Gastrocnemius medialis (tissue), 4 donors: Measurements from ENCODE around the gene CHST2. TPM values are rescaled to one million over a fixed set of nuclear protein-coding genes. Genes with fewer than 3 reads are reported as not detected.

Source experiments
- ATAC-seq, 2 donors: fragments of 150-250 bp; one replicate each; pipeline ENCODE4 v1.9.1; 2016
- DNase-seq, 2 donors: peaks; one replicate each; pipeline ENCODE4 v3.0.0-alpha.2; 2019
- H3K27ac ChIP-seq, 4 donors: fragments of 200-600 bp; sonication (generic); 1 replicate in 1 of 4; 2 replicates in 3 of 4; pipeline ENCODE4 v1.5.1; 2016 to 2018; ENCODE audit warnings: mild to moderate bottlenecking in 2 of 4, moderate library complexity in 1 of 4
- H3K27me3 ChIP-seq, 3 donors: fragments of 200-600 bp; sonication (generic) in 2 of 3; 1 replicate in 1 of 3; 2 replicates in 2 of 3; pipeline versions ENCODE4 v1.5.1 to v1.6.0; 2016 to 2019; ENCODE audit warnings: mild to moderate bottlenecking in 1 of 3, moderate library complexity in 1 of 3
- H3K36me3 ChIP-seq, 2 donors: fragments of 200-600 bp; sonication (generic) in 1 of 2; one replicate each; pipeline ENCODE4 v1.5.1; 2017 to 2018
- H3K4me1 ChIP-seq, 2 donors: fragments of 200-600 bp; sonication (generic) in 1 of 2; one replicate each; pipeline ENCODE4 v1.5.1; 2016 to 2017; ENCODE audit warnings: mild to moderate bottlenecking in 2 of 2
- H3K4me3 ChIP-seq, 4 donors: fragments of 200-600 bp; sonication (generic) in 3 of 4; 1 replicate in 1 of 4; 2 replicates in 3 of 4; pipeline ENCODE4 v1.5.1; 2016 to 2019; ENCODE audit warnings: mild to moderate bottlenecking in 2 of 4
- H3K9me3 ChIP-seq, 3 donors: fragments of 200-600 bp; sonication (generic) in 2 of 3; 1 replicate in 1 of 3; 2 replicates in 2 of 3; pipeline ENCODE4 v1.5.1; 2016 to 2019
- POLR2A ChIP-seq, 2 donors: fragments of 450-650 bp; IDR thresholded peaks; one replicate each; pipeline ENCODE4 v1.6.1; 2017; ENCODE audit warnings: antibody characterized with exemption in 2 of 2, mild to moderate bottlenecking in 2 of 2, moderate library complexity in 2 of 2
- in situ Hi-C, 4 donors: fragments of 200-750 bp; cut with MboI; loops; one replicate each; pipeline versions ENCODE4 v1.15.0 to v1.8.0; 2017; ENCODE audit warnings: low sequenced_read_pairs in 4 of 4
- intact Hi-C: fragments of 100-400 bp; cut with DNase I; formaldehyde crosslinking; loops from one replicate; pipeline ENCODE4 v1.15.1; 2023; ENCODE audit warnings: low total_unique reads
- total RNA-seq, 4 donors: library from RNA; depleted of rRNA; stranded (reverse); fragments of >200 nt; gene quantifications; one replicate each; pipeline versions ENCODE4 v1.1.0 to v1.2.3, GENCODE V29; 2016
- TF ChIP-seq, protein P1 (sequence below), 5 experiments: fragments of 450-650 bp in 3 of 5; fragments of 200-600 bp in 2 of 5; sonication (generic) in 2 of 5; IDR thresholded peaks in 4 of 5; conservative IDR thresholded peaks in 1 of 5; 1 replicate in 4 of 5; 2 replicates in 1 of 5; pipeline ENCODE4 v1.5.1; 2016 to 2019; ENCODE audit warnings: antibody characterized with exemption in 5 of 5, mild to moderate bottlenecking in 3 of 5, moderate library complexity in 3 of 5

Gene CHST2
- total RNA-seq, 4 donors from 2014 or later, result 0.41 to 2.9 (median 1.8) TPM

DNA sequence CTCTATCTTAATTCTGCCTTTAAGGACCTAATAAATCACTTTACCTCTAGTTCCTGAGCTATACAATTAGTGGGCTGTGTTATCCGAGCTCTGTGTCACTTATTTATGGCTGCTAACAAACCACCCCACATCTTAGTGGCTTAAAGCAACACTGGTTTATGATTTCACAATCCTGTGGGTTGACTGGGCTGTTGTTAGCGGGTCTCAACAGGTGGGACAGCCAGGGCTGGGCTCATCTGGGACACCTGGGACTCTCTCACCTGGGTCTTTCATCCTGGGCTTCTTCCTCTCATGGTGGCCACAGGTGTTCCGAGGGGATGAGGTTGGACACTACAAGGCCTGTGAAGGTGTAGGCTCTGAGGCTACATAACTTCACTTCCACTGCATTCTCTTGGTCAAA is 35.8 kb upstream of the CHST2 start:
- Histone ChIP-seq H3K36me3 (no peaks in the 10 kb centered on the region), H3K9me3 (no peaks in the 10 kb centered on the region), H3K27me3 (no peaks in the 10 kb centered on the region), H3K4me3 (no peak overlapping the region), H3K27ac (no peak overlapping the region), H3K4me1 (no peaks in the 10 kb centered on the region)
- ATAC-seq (no peak), DNase-seq (no peak)
- intact Hi-C loops, result no loop called here
- no peak for TF ChIP-seq POLR2A (IDR thresholded peaks at IDR 0.05)
- TF ChIP-seq, protein P1, sequence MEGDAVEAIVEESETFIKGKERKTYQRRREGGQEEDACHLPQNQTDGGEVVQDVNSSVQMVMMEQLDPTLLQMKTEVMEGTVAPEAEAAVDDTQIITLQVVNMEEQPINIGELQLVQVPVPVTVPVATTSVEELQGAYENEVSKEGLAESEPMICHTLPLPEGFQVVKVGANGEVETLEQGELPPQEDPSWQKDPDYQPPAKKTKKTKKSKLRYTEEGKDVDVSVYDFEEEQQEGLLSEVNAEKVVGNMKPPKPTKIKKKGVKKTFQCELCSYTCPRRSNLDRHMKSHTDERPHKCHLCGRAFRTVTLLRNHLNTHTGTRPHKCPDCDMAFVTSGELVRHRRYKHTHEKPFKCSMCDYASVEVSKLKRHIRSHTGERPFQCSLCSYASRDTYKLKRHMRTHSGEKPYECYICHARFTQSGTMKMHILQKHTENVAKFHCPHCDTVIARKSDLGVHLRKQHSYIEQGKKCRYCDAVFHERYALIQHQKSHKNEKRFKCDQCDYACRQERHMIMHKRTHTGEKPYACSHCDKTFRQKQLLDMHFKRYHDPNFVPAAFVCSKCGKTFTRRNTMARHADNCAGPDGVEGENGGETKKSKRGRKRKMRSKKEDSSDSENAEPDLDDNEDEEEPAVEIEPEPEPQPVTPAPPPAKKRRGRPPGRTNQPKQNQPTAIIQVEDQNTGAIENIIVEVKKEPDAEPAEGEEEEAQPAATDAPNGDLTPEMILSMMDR (IDR thresholded peaks at IDR 0.05 in 4 of 5, conservative IDR thresholded peaks at IDR 0.05 in 1 of 5), result no peak
- in situ Hi-C loops, result no loop called here

DNA sequence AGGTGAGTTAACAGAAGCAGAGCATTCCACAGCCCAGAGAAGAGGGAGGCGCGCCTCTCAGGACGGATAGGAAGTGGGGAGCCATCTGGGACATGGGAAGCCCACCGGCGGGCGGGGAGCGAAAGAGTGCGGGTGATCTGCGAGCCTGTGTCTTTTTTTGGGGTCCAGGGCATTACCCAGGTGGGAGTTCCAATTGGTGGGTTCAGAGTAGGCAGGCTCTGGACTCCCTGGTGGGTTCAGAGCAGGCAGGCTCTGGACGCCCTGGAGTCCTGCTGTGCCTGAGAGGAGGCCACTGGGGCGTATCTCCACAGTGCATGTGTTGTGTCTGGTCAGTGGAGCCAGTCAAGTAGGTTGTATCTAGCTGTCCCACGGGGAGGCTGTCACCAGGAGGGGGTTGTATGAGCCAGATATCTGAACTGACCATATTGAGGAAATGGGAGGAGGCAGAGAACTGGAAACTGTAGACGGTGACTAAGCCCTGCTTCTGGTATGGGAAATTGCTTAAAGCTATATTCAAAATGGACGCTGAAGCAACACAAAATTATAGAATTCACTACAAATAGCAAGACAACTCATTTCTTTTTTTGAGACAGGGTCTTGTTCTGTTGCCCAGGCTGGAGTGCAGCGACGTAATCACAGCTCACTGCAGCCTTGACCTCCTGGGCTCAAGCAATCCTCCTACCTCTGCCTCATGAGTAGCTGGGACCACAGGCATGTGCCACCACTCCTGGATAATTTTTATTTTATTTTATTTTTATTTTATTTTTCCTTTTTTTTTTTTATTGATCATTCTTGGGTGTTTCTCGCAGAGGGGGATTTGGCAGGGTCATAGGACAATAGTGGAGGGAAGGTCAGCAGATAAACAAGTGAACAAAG is 34.5 kb upstream of the CHST2 start:
- H3K9me3 ChIP-seq, result no peaks in the 10 kb centered on the region
- H3K4me3 ChIP-seq, result no peak overlapping the region
- ATAC-seq, result no peak
- intact Hi-C loops (no loop called here), in situ Hi-C loops (no loop called here)
- TF ChIP-seq POLR2A (IDR thresholded peaks at IDR 0.05), result no peak
- TF ChIP-seq, protein P1 (IDR thresholded peaks at IDR 0.05 in 4 of 5, conservative IDR thresholded peaks at IDR 0.05 in 1 of 5), result no peak
- no peak overlapping the region for H3K27ac ChIP-seq
- H3K27me3 ChIP-seq, result no peaks in the 10 kb centered on the region
- no peak for DNase-seq
- H3K36me3 ChIP-seq, result no peaks in the 10 kb centered on the region
- no peaks in the 10 kb centered on the region for H3K4me1 ChIP-seq

DNA sequence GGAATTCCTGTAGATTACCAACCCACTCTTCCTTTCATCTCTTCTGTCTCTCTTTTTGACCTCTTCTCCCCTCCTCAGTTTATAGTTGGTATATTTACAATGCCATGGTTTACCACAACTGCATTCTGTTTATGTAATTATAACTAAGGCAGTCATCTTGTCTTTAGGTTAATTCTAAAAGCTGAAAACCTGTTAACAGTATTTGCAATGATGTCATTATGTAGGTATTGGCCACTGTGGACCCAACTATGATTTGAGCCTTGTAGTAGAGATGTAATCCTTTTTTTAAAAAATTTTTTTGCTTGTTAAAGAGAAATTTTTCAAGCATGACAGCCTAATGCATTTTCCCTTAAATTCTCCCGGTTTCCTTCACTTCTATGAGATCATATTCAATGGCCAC is 30.7 kb upstream of the CHST2 start:
- no peaks in the 10 kb centered on the region for H3K36me3 ChIP-seq
- H3K27me3 ChIP-seq, result no peaks in the 10 kb centered on the region
- no peaks in the 10 kb centered on the region for H3K4me1 ChIP-seq
- in situ Hi-C loops, result no loop called here
- intact Hi-C loops, result no loop called here
- no peaks in the 10 kb centered on the region for H3K9me3 ChIP-seq
- H3K4me3 ChIP-seq, result no peak overlapping the region
- ATAC-seq (no peak), DNase-seq (no peak)
- TF ChIP-seq, protein P1 (IDR thresholded peaks at IDR 0.05 in 4 of 5, conservative IDR thresholded peaks at IDR 0.05 in 1 of 5), result no peak
- no peak for TF ChIP-seq POLR2A (IDR thresholded peaks at IDR 0.05)
- no peak overlapping the region for H3K27ac ChIP-seq

DNA sequence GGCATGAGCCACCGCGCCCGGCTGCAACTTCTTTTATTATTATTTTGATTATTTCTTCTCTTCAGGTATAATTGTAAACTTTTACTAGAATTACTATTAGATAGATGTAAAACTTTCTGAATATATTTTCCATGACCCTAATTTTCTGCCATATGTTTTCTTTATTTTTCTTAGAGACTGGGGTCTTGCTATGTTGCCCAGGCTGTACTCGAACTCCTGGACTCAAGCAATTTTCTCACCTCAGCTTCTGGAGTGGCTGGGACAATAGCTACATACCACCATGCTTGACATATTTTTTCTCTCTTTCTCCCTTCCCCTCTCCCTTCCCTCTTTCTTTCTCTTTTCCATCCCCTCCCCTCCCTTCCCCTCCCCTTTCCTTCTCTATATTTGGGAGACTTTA is 29.6 kb upstream of the CHST2 start:
- Histone ChIP-seq H3K27me3 (no peaks in the 10 kb centered on the region), H3K4me1 (no peaks in the 10 kb centered on the region), H3K27ac (no peak overlapping the region), H3K9me3 (no peaks in the 10 kb centered on the region), H3K4me3 (no peak overlapping the region), H3K36me3 (no peaks in the 10 kb centered on the region)
- in situ Hi-C loops (no loop called here), intact Hi-C loops (no loop called here)
- DNase-seq, result no peak
- ATAC-seq, result no peak
- TF ChIP-seq, protein P1 (IDR thresholded peaks at IDR 0.05 in 4 of 5, conservative IDR thresholded peaks at IDR 0.05 in 1 of 5), result no peak
- TF ChIP-seq POLR2A (IDR thresholded peaks at IDR 0.05), result no peak
